Ishikawa (cell line): ENCODE results near the gene SBF2.
A peak's percentile ranks its signal among the peaks of the same experiment; 100 is the strongest.

Source experiments
- CEBPB ChIP-seq: IDR thresholded peaks from 2 replicates; pipeline ENCODE4 v1.6.1; 2012
- CREB1 ChIP-seq: IDR thresholded peaks from 2 replicates; pipeline ENCODE4 v1.6.1; 2012; ENCODE audit warnings: low read depth
- EGR1 ChIP-seq: IDR thresholded peaks from 2 replicates; pipeline ENCODE4 v1.6.1; 2012
- EP300 ChIP-seq: IDR thresholded peaks from 2 replicates; pipeline ENCODE4 v1.6.1; 2012; ENCODE audit warnings: borderline replicate concordance
- FOXM1 ChIP-seq: IDR thresholded peaks from 2 replicates; pipeline ENCODE4 v1.6.1; 2012; ENCODE audit warnings: low read depth, borderline replicate concordance
- MAX ChIP-seq: IDR thresholded peaks from 2 replicates; pipeline ENCODE4 v1.6.1; 2012
- NFIC ChIP-seq: IDR thresholded peaks from 2 replicates; pipeline ENCODE4 v1.6.1; 2012
- RAD21 ChIP-seq: IDR thresholded peaks from 2 replicates; pipeline ENCODE4 v1.6.1; 2012; ENCODE audit warnings: low read depth
- TAF1 ChIP-seq: IDR thresholded peaks from 2 replicates; pipeline ENCODE4 v1.6.1; 2012; ENCODE audit warnings: low read depth, mild to moderate bottlenecking
- TCF12 ChIP-seq: IDR thresholded peaks from 2 replicates; pipeline ENCODE4 v1.6.1; 2012; ENCODE audit warnings: low read depth
- TEAD4 ChIP-seq: IDR thresholded peaks from 2 replicates; pipeline ENCODE4 v1.6.1; 2012
- YY1 ChIP-seq: IDR thresholded peaks from 2 replicates; pipeline ENCODE4 v1.6.1; 2012; ENCODE audit warnings: low read depth
- ZBTB7A ChIP-seq: IDR thresholded peaks from 2 replicates; pipeline ENCODE4 v1.6.1; 2012; ENCODE audit warnings: low read depth
- TF ChIP-seq, protein P1 (sequence below): IDR thresholded peaks from 2 replicates; pipeline ENCODE4 v1.6.1; 2012
- TF ChIP-seq, protein P2 (sequence below): IDR thresholded peaks from 2 replicates; pipeline ENCODE4 v1.6.1; 2012; ENCODE audit warnings: low read depth, mild to moderate bottlenecking

SBF2 gene

DNA sequence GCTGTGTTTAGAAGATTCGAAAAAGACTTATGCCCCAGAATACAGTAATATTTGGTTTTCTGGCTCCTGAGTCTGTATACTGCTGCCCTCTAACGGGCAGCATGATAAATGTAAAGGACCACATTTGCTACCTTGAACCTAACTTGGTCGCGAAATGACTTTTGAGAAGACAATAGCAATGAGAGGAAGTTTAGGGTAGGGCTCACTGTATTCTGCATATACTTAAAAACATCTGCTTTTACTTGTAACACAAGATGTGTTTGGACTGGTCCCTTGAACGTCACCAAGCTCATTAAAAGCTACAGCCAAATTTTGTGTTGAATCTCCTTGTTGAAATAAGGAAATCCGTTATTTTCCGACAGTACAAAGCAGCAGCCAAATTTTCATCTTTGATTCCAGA is 321.0 kb downstream of the SBF2 start:
- TF ChIP-seq ZBTB7A (no peak), RAD21 (peak; percentile 67), CEBPB (no peak)
- TF ChIP-seq, protein P1, sequence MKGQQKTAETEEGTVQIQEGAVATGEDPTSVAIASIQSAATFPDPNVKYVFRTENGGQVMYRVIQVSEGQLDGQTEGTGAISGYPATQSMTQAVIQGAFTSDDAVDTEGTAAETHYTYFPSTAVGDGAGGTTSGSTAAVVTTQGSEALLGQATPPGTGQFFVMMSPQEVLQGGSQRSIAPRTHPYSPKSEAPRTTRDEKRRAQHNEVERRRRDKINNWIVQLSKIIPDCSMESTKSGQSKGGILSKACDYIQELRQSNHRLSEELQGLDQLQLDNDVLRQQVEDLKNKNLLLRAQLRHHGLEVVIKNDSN: no peak

- no peak for TF ChIP-seq NFIC
- TF ChIP-seq, protein P1: no peak
Observed at GRCh38 chr11:9971894-9972293, 322.1 kb downstream of the SBF2 start.

GRCh38 chr11:9969068-9969467 is 325.0 kb downstream of the SBF2 start:
- TF ChIP-seq, protein P2, sequence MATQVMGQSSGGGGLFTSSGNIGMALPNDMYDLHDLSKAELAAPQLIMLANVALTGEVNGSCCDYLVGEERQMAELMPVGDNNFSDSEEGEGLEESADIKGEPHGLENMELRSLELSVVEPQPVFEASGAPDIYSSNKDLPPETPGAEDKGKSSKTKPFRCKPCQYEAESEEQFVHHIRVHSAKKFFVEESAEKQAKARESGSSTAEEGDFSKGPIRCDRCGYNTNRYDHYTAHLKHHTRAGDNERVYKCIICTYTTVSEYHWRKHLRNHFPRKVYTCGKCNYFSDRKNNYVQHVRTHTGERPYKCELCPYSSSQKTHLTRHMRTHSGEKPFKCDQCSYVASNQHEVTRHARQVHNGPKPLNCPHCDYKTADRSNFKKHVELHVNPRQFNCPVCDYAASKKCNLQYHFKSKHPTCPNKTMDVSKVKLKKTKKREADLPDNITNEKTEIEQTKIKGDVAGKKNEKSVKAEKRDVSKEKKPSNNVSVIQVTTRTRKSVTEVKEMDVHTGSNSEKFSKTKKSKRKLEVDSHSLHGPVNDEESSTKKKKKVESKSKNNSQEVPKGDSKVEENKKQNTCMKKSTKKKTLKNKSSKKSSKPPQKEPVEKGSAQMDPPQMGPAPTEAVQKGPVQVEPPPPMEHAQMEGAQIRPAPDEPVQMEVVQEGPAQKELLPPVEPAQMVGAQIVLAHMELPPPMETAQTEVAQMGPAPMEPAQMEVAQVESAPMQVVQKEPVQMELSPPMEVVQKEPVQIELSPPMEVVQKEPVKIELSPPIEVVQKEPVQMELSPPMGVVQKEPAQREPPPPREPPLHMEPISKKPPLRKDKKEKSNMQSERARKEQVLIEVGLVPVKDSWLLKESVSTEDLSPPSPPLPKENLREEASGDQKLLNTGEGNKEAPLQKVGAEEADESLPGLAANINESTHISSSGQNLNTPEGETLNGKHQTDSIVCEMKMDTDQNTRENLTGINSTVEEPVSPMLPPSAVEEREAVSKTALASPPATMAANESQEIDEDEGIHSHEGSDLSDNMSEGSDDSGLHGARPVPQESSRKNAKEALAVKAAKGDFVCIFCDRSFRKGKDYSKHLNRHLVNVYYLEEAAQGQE: no peak
- TF ChIP-seq TEAD4: no peak
- no peak for TF ChIP-seq TAF1
- TF ChIP-seq CREB1: no peak
- TF ChIP-seq YY1: no peak
- TF ChIP-seq MAX: no peak
- TF ChIP-seq CEBPB: no peak
- TF ChIP-seq NFIC: no peak
- no peak for TF ChIP-seq EP300

GRCh38 chr11:9962722-9963121 is 331.3 kb downstream of the SBF2 start:
- TF ChIP-seq, protein P1: no peak
- no peak for TF ChIP-seq YY1
- no peak for TF ChIP-seq CREB1
- no peak for TF ChIP-seq TCF12
- no peak for TF ChIP-seq NFIC
- TF ChIP-seq, protein P2: no peak
- no peak for TF ChIP-seq TEAD4
- no peak for TF ChIP-seq MAX
- TF ChIP-seq FOXM1: no peak
- no peak for TF ChIP-seq CEBPB
- TF ChIP-seq EGR1: no peak
- no peak for TF ChIP-seq TAF1
- TF ChIP-seq ZBTB7A: no peak
- no peak for TF ChIP-seq EP300
- TF ChIP-seq RAD21: no peak

GRCh38 chr11:9957072-9957471 is 336.9 kb downstream of the SBF2 start:
- TF ChIP-seq CEBPB (no peak), MAX (no peak), CREB1 (no peak), EP300 (no peak), EGR1 (no peak), ZBTB7A (no peak), RAD21 (no peak), TAF1 (no peak), FOXM1 (no peak)
- TF ChIP-seq, protein P1: no peak
- TF ChIP-seq, protein P2: no peak
